ENCODE data around the gene ANKRD35. TPM values are rescaled to one million over a fixed set of nuclear protein-coding genes. Genes with fewer than 3 reads are reported as not detected.

The ANKRD35 gene
- total and polyA plus RNA-seq, 2 of the 8 experiments (the other 6 are each of a cell fraction or from before 2014, with no cell fraction given), result 1.6 to 3.0 TPM

GRCh38 chr1:145891143-145891542, 5.5 kb upstream of the ANKRD35 start:
- H3K27ac ChIP-seq (ENCODE audit: low read depth, low read length), result no peak overlapping the region
- no peak overlapping the region for H3K4me2 ChIP-seq (ENCODE audit: insufficient read depth in 1 of 2, low read depth in 2 of 2, low read length in 2 of 2)
- TF ChIP-seq BCL11A (IDR thresholded peaks at IDR 0.05; ENCODE audit: low read depth in 2 of 2, low read length in 2 of 2) (no peak), NANOG (IDR thresholded peaks at IDR 0.05; ENCODE audit: insufficient read depth, low read depth, low read length, poor library complexity, severe bottlenecking) (no peak), ATF3 (IDR thresholded peaks at IDR 0.05; ENCODE audit: insufficient read depth, low read depth, low read length) (no peak), KDM5A (IDR thresholded peaks at IDR 0.05; ENCODE audit: low read length) (no peak), EZH2 (IDR thresholded peaks at IDR 0.05; ENCODE audit: low read depth, low read length, severe bottlenecking) (no peak), TCF12 (IDR thresholded peaks at IDR 0.05; ENCODE audit: low read depth, low read length) (no peak), TEAD4 (IDR thresholded peaks at IDR 0.05; ENCODE audit: low read depth, low read length) (no peak), JUND (IDR thresholded peaks at IDR 0.05; ENCODE audit: low read length) (no peak), CTCF (IDR thresholded peaks at IDR 0.05; ENCODE audit: control extremely low read depth in 1 of 3, insufficient read depth in 1 of 3, low read depth in 1 of 3, low read length in 3 of 3) (no peak)

More at GRCh38 chr1:145891143-145891542, 5.5 kb upstream of the ANKRD35 start:
- 0 out of 2 replicates have a peak overlapping the region, but pooled peaks have one; percentile 81 for H2BK15ac ChIP-seq (ENCODE audit: low read length)
- no peaks in the 10 kb centered on the region for H3K9me3 ChIP-seq (ENCODE audit: insufficient read depth in 2 of 2, low read depth in 1 of 2, low read length in 1 of 2)
- no peaks in the 10 kb centered on the region for H3K79me1 ChIP-seq (ENCODE audit: low read depth, low read length)
- H2BK20ac ChIP-seq (ENCODE audit: low read length), result no peak overlapping the region
- H2BK5ac ChIP-seq (ENCODE audit: low read depth, low read length), result no peak overlapping the region
- H2AK5ac ChIP-seq (ENCODE audit: low read depth, low read length), result no peak overlapping the region
- ChIA-PET POLR2A (ENCODE audit: partially characterized antibody) (interaction anchor here (1.0 to 2.1 kb wide), 4 partner anchors 10 to 161 kb away, joined by 3 to 8 read pairs (median 4); partner anchors contain the start of gene NUDT17), CTCF (ENCODE audit: partially characterized antibody) (interaction anchor here (0.7 to 8.7 kb wide), 36 partner anchors 8 to 145 kb away, joined by 3 to 146 read pairs (median 8); partner anchors contain the start of genes ANKRD34A, ITGA10, LIX1L and NUDT17)
- no peak overlapping the region for H2BK12ac ChIP-seq (ENCODE audit: low read depth, low read length)
- H3K18ac ChIP-seq (ENCODE audit: extremely low read depth, low read length), result no peak overlapping the region
- 0 out of 2 replicates have a peak, but pooled peaks cover 2% of the 10 kb centered on the region for H3K23me2 ChIP-seq (ENCODE audit: low read depth, low read length)
- no peaks in the 10 kb centered on the region for H3K79me2 ChIP-seq (ENCODE audit: control insufficient read depth in 1 of 2, insufficient read depth in 2 of 2, low read length in 2 of 2)
- H3K36me3 ChIP-seq (ENCODE audit: control insufficient read depth in 2 of 4, insufficient read depth in 4 of 4, low read length in 3 of 4), result no peaks in the 10 kb centered on the region
- no peak overlapping the region for H4K8ac ChIP-seq (ENCODE audit: extremely low read depth, insufficient read depth, low read length)
- H3K14ac ChIP-seq (ENCODE audit: insufficient read length), result no peak overlapping the region
- H3K9ac ChIP-seq (replicated peaks in 1 of 4; ENCODE audit: extremely low read depth in 1 of 4, low read depth in 3 of 4, low read length in 3 of 4), result no peak overlapping the region
- DNase-seq (ENCODE audit: low read depth in 1 of 2, low spot score in 2 of 2), result no peak
- H4K5ac ChIP-seq (ENCODE audit: insufficient read length, low read depth, low read length), result no peak overlapping the region
- H3K23ac ChIP-seq (ENCODE audit: insufficient read length), result no peak overlapping the region
- H2BK120ac ChIP-seq (replicated peaks; ENCODE audit: low read depth, low read length), result no peak overlapping the region
- no peak overlapping the region for H3K56ac ChIP-seq (replicated peaks; ENCODE audit: insufficient read length, low read depth, low read length)
- WGBS, 2 experiments (ENCODE audit: extremely low coverage in 1 of 2, insufficient coverage in 1 of 2, insufficient read length in 1 of 2, insufficient replicate concordance in 2 of 2, low coverage in 1 of 2, low lambda C conversion rate in 2 of 2, missing lambda C conversion rate in 1 of 2), result 73% methylated on average over 1 of the region's 1 CpG; no CpG with 5 or more reads in 1 of the 2 experiments
- no peaks in the 10 kb centered on the region for H3K27me3 ChIP-seq (replicated peaks in 1 of 4; ENCODE audit: control insufficient read depth in 3 of 4, extremely low read depth in 1 of 4, insufficient read depth in 3 of 4, low read length in 3 of 4)
- no peak for FAIRE-seq
- H4K20me1 ChIP-seq (replicated peaks in 1 of 2; ENCODE audit: control insufficient read depth in 1 of 2, insufficient read depth in 2 of 2, low read length in 2 of 2), result no peaks in the 10 kb centered on the region
- no peak overlapping the region for H4K91ac ChIP-seq (replicated peaks; ENCODE audit: insufficient read length, low read length)
- peaks cover 0 to 6% (median 4%) of the 10 kb centered on the region in 4 experiments; a peak in 4 of 7 replicates for H3K4me1 ChIP-seq (replicated peaks in 1 of 4; ENCODE audit: control insufficient read depth in 3 of 4, insufficient read depth in 4 of 4, low read length in 3 of 4)
- no peak overlapping the region for H2AFZ ChIP-seq (ENCODE audit: low read length)
- no peak overlapping the region for H3K4me3 ChIP-seq (ENCODE audit: extremely low read depth in 1 of 4, insufficient read depth in 2 of 4, low read depth in 3 of 4, low read length in 4 of 4)
- no peak overlapping the region for H3K4ac ChIP-seq (replicated peaks; ENCODE audit: insufficient read length, low read depth, low read length)

Data from H1 (cell line).